Vagina (tissue), 2 donors: Measurements from ENCODE around the gene PTPRG. TPM values are rescaled to one million over a fixed set of nuclear protein-coding genes. Genes with fewer than 3 reads are reported as not detected.
"Not testable (repeated sequence)": the region's sequence is repeated elsewhere in the genome, so short reads cannot be mapped to it uniquely, and the experiment has no call there.

Source experiments
- DNase-seq, 2 donors: peaks; one replicate each; pipeline ENCODE4 v3.0.0-alpha.2; 2017; ENCODE audit errors: extremely low spot score in 2 of 2
- H3K27ac ChIP-seq: fragments of 200-600 bp; sonication (generic); one replicate; pipeline ENCODE4 v1.5.1; 2019
- H3K27me3 ChIP-seq: fragments of 200-600 bp; sonication (generic); one replicate; pipeline ENCODE4 v1.5.1; 2019
- H3K36me3 ChIP-seq, 2 donors: fragments of 200-600 bp; sonication (generic); one replicate each; pipeline ENCODE4 v1.5.1; 2017 to 2019
- H3K4me1 ChIP-seq: fragments of 200-600 bp; sonication (generic); one replicate; pipeline ENCODE4 v1.5.1; 2019
- H3K4me3 ChIP-seq, 2 donors: fragments of 200-600 bp; sonication (generic); 1 replicate in 1 of 2; 2 replicates in 1 of 2; pipeline ENCODE4 v1.5.1; 2016 to 2019
- H3K9me3 ChIP-seq: fragments of 200-600 bp; sonication (generic); one replicate; pipeline ENCODE4 v1.5.1; 2019
- CTCF ChIP-seq, 3 experiments: fragments of 450-650 bp in 2 of 3; fragments of 200-600 bp in 1 of 3; sonication (generic) in 1 of 3; IDR thresholded peaks; one replicate each; pipeline ENCODE4 v1.5.1; 2017 to 2019; ENCODE audit warnings: antibody characterized with exemption in 3 of 3, mild to moderate bottlenecking in 2 of 3, moderate library complexity in 2 of 3
- POLR2A ChIP-seq, 2 donors: fragments of 450-650 bp; IDR thresholded peaks; one replicate each; pipeline ENCODE4 v1.6.1; 2017; ENCODE audit warnings: antibody characterized with exemption in 2 of 2, mild to moderate bottlenecking in 2 of 2, moderate library complexity in 2 of 2
- POLR2AphosphoS5 ChIP-seq, 2 donors: sonication (generic); formaldehyde crosslinking; IDR thresholded peaks; one replicate each; pipeline ENCODE4 v1.9.0; 2017; ENCODE audit warnings: antibody characterized with exemption in 2 of 2, mild to moderate bottlenecking in 2 of 2, low read depth in 1 of 2; ENCODE audit not compliant: insufficient read depth in 1 of 2
- intact Hi-C: fragments of 100-400 bp; cut with DNase I; formaldehyde crosslinking; loops from one replicate; pipeline ENCODE4 v1.15.1; 2023
- total RNA-seq: library from RNA; depleted of rRNA; stranded (reverse); fragments of >200 nt; gene quantifications from one replicate; pipeline ENCODE4 v1.2.3, GENCODE V29; 2016

PTPRG gene
- total RNA-seq, 1 donor from 2014 or later = 47.6 TPM

- Histone ChIP-seq H3K4me3 (no peak overlapping the region), H3K27me3 (no peaks in the 10 kb centered on the region), H3K27ac (no peak overlapping the region), H3K9me3 (no peaks in the 10 kb centered on the region), H3K4me1 (peaks cover 6% of the 10 kb centered on the region), H3K36me3 (no peaks in the 10 kb centered on the region)
- TF ChIP-seq POLR2AphosphoS5 (IDR thresholded peaks at IDR 0.05; ENCODE audit: insufficient read depth in 1 of 2, low read depth in 1 of 2) (no peak), CTCF (IDR thresholded peaks at IDR 0.05) (no peak), POLR2A (IDR thresholded peaks at IDR 0.05) (no peak)
- no peak for DNase-seq
- intact Hi-C loops = no loop called here
Observed at GRCh38 chr3:61697301-61697700, 135.9 kb downstream of the PTPRG start.

- intact Hi-C loops, H3K9me3 ChIP-seq, H3K36me3 ChIP-seq, DNase-seq, H3K4me3 ChIP-seq, H3K27me3 ChIP-seq, H3K4me1 ChIP-seq, H3K27ac ChIP-seq: not testable (repeated sequence)
Observed at GRCh38 chr3:61698278-61699072, 137.1 kb downstream of the PTPRG start.

- no peak for TF ChIP-seq CTCF (IDR thresholded peaks at IDR 0.05)
- TF ChIP-seq POLR2A (IDR thresholded peaks at IDR 0.05) = no peak
- no peak for TF ChIP-seq POLR2AphosphoS5 (IDR thresholded peaks at IDR 0.05; ENCODE audit: insufficient read depth in 1 of 2, low read depth in 1 of 2)
- Histone ChIP-seq H3K4me1 (peaks cover 6% of the 10 kb centered on the region), H3K9me3 (no peaks in the 10 kb centered on the region), H3K4me3 (no peak overlapping the region), H3K36me3 (no peaks in the 10 kb centered on the region), H3K27me3 (no peaks in the 10 kb centered on the region), H3K27ac (no peak overlapping the region)
- DNase-seq = no peak
- intact Hi-C loops = no loop called here
Observed at GRCh38 chr3:61699622-61700021, 138.3 kb downstream of the PTPRG start.

GRCh38 chr3:61701011-61701410, 139.6 kb downstream of the PTPRG start:
- DNase-seq = no peak
- no peak overlapping the region for H3K4me3 ChIP-seq
- H3K36me3 ChIP-seq = no peaks in the 10 kb centered on the region
- H3K27me3 ChIP-seq = no peaks in the 10 kb centered on the region
- H3K27ac ChIP-seq = no peak overlapping the region
- no peaks in the 10 kb centered on the region for H3K9me3 ChIP-seq
- peaks cover 6% of the 10 kb centered on the region for H3K4me1 ChIP-seq
- TF ChIP-seq CTCF (IDR thresholded peaks at IDR 0.05) (no peak), POLR2AphosphoS5 (IDR thresholded peaks at IDR 0.05; ENCODE audit: insufficient read depth in 1 of 2, low read depth in 1 of 2) (no peak), POLR2A (IDR thresholded peaks at IDR 0.05) (no peak)
- intact Hi-C loops = no loop called here

GRCh38 chr3:61702453-61702852, 141.1 kb downstream of the PTPRG start:
- no peaks in the 10 kb centered on the region for H3K9me3 ChIP-seq
- H3K4me1 ChIP-seq = peaks cover 2% of the 10 kb centered on the region
- no peak for TF ChIP-seq POLR2AphosphoS5 (IDR thresholded peaks at IDR 0.05; ENCODE audit: insufficient read depth in 1 of 2, low read depth in 1 of 2)
- TF ChIP-seq POLR2A (IDR thresholded peaks at IDR 0.05) = no peak
- TF ChIP-seq CTCF (IDR thresholded peaks at IDR 0.05) = no peak
- H3K4me3 ChIP-seq = no peak overlapping the region
- no peaks in the 10 kb centered on the region for H3K27me3 ChIP-seq
- no peak overlapping the region for H3K27ac ChIP-seq
- no peaks in the 10 kb centered on the region for H3K36me3 ChIP-seq
- DNase-seq = no peak
- intact Hi-C loops = no loop called here
